Hepatocyte (in vitro differentiated cells): ENCODE results near the gene FREM1. TPM values are rescaled to one million over a fixed set of nuclear protein-coding genes. Genes with fewer than 3 reads are reported as not detected.

Experiments
- DNase-seq: peaks from one replicate; pipeline ENCODE4 v3.0.0-alpha.2; 2016; ENCODE audit warnings: low spot score
- H2AFZ ChIP-seq: fragments of 200-600 bp; sonication (generic); 2 replicates; pipeline ENCODE4 v1.6.0; 2016; ENCODE audit warnings: antibody characterized with exemption, mild to moderate bottlenecking
- H3K27ac ChIP-seq: fragments of 200-600 bp; sonication (generic); 2 replicates; pipeline ENCODE4 v1.5.1; 2016; ENCODE audit warnings: mild to moderate bottlenecking
- H3K27me3 ChIP-seq: fragments of 200-600 bp; sonication (generic); 2 replicates; pipeline ENCODE4 v1.6.1; 2016
- H3K36me3 ChIP-seq: fragments of 200-600 bp; sonication (generic); replicated peaks from 2 replicates; pipeline ENCODE4 v1.5.1; 2016; ENCODE audit warnings: low read depth; ENCODE audit not compliant: insufficient read depth
- H3K4me1 ChIP-seq: fragments of 200-600 bp; sonication (generic); 2 replicates; pipeline ENCODE4 v1.5.1; 2016; ENCODE audit warnings: mild to moderate bottlenecking, moderate library complexity; ENCODE audit not compliant: insufficient read depth
- H3K4me2 ChIP-seq: fragments of 200-600 bp; sonication (generic); 2 replicates; pipeline ENCODE4 v1.6.0; 2016
- H3K4me3 ChIP-seq: fragments of 200-600 bp; sonication (generic); 2 replicates; pipeline ENCODE4 v1.5.1; 2016; ENCODE audit warnings: mild to moderate bottlenecking
- H3K79me2 ChIP-seq: fragments of 200-600 bp; sonication (generic); 2 replicates; pipeline ENCODE4 v1.6.0; 2017; ENCODE audit warnings: mild to moderate bottlenecking
- H3K9me2 ChIP-seq: fragments of 200-600 bp; sonication (generic); replicated peaks from 2 replicates; pipeline ENCODE4 v1.6.0; 2017; ENCODE audit warnings: mild to moderate bottlenecking; ENCODE audit not compliant: insufficient read depth
- H3K9me3 ChIP-seq: fragments of 200-600 bp; sonication (generic); 2 replicates; pipeline ENCODE4 v1.5.1; 2016; ENCODE audit warnings: low read depth, mild to moderate bottlenecking
- H4K20me1 ChIP-seq: fragments of 200-600 bp; sonication (generic); 2 replicates; pipeline ENCODE4 v1.6.0; 2016; ENCODE audit warnings: mild to moderate bottlenecking; ENCODE audit not compliant: insufficient read depth, poor library complexity, severe bottlenecking
- EZH2 ChIP-seq: fragments of 200-600 bp; sonication (generic); IDR thresholded peaks from 2 replicates; pipeline ENCODE4 v1.6.1; 2016; ENCODE audit warnings: antibody characterized with exemption, mild to moderate bottlenecking, borderline replicate concordance
- EZH2phosphoT487 ChIP-seq: fragments of 200-600 bp; sonication (generic); IDR thresholded peaks from one replicate; pipeline ENCODE4 v1.6.1; 2018; ENCODE audit warnings: antibody characterized with exemption, mild to moderate bottlenecking, low read depth, moderate library complexity; ENCODE audit not compliant: unreplicated experiment, severe bottlenecking
- WGBS: methylation state at CpG from one replicate; pipeline ENCODE4 v1.1.6; 2016; ENCODE audit warnings: low lambda C conversion rate; ENCODE audit errors: missing lambda C conversion rate; 5-methylcytosine and 5-hydroxymethylcytosine counted together
- polyA plus RNA-seq: library from polyadenylated mRNA; unstranded; fragments of >200 nt; fragmentation: Nextera tagmentation; extraction: Ambion mirVana; gene quantifications from 2 replicates; pipeline ENCODE4 v1.2.1, GENCODE V29; 2016
- total RNA-seq: library from RNA; depleted of rRNA; stranded (reverse); fragments of >200 nt; gene quantifications from 2 replicates; pipeline ENCODE4 v1.2.3, GENCODE V29; 2014
- TF ChIP-seq, protein P1 (sequence below): fragments of 200-600 bp; sonication (generic); IDR thresholded peaks from 2 replicates; pipeline ENCODE4 v1.5.1; 2016; ENCODE audit warnings: antibody characterized with exemption, mild to moderate bottlenecking; ENCODE audit not compliant: poor library complexity

Gene FREM1
- total and polyA plus RNA-seq, 2 experiments from 2014 or later = 9.7 to 36.1 TPM

DNA sequence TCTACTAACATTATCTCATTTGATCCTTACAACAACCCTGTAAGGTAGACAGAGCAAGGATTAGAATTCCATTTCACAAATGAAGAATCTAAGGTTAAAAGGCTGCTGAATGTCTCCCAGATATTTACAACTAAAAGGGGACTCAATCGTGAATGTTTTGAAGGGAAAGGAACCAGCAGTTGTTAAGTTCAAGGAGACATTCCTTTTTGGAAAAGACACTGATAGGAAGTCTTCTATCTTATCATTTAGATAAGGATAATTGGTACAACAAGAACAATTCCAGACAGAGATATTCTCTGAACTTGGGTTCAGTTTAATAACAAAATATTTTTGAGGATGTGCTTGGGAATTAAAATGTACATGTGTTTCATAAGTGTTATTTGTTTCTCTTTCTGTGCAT is 150.2 kb downstream of the FREM1 start:
- H3K9me2 ChIP-seq = no peaks in the 10 kb centered on the region
- no peaks in the 10 kb centered on the region for H3K36me3 ChIP-seq
- 0% methylated on average over 1 of the region's 1 CpG for WGBS
- peaks cover 6% of the 10 kb centered on the region for H3K4me1 ChIP-seq
- no peaks in the 10 kb centered on the region for H3K9me3 ChIP-seq
- H3K4me3 ChIP-seq = no peak overlapping the region
- H3K79me2 ChIP-seq = no peaks in the 10 kb centered on the region
- no peak overlapping the region for H3K27ac ChIP-seq
- no peaks in the 10 kb centered on the region for H3K27me3 ChIP-seq
- no peak overlapping the region for H3K4me2 ChIP-seq
- H4K20me1 ChIP-seq = no peaks in the 10 kb centered on the region
- no peak overlapping the region for H2AFZ ChIP-seq
- DNase-seq = no peak
- TF ChIP-seq, protein P1, sequence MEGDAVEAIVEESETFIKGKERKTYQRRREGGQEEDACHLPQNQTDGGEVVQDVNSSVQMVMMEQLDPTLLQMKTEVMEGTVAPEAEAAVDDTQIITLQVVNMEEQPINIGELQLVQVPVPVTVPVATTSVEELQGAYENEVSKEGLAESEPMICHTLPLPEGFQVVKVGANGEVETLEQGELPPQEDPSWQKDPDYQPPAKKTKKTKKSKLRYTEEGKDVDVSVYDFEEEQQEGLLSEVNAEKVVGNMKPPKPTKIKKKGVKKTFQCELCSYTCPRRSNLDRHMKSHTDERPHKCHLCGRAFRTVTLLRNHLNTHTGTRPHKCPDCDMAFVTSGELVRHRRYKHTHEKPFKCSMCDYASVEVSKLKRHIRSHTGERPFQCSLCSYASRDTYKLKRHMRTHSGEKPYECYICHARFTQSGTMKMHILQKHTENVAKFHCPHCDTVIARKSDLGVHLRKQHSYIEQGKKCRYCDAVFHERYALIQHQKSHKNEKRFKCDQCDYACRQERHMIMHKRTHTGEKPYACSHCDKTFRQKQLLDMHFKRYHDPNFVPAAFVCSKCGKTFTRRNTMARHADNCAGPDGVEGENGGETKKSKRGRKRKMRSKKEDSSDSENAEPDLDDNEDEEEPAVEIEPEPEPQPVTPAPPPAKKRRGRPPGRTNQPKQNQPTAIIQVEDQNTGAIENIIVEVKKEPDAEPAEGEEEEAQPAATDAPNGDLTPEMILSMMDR = no peak
- TF ChIP-seq EZH2 = no peak
- TF ChIP-seq EZH2phosphoT487 = no peak

DNA sequence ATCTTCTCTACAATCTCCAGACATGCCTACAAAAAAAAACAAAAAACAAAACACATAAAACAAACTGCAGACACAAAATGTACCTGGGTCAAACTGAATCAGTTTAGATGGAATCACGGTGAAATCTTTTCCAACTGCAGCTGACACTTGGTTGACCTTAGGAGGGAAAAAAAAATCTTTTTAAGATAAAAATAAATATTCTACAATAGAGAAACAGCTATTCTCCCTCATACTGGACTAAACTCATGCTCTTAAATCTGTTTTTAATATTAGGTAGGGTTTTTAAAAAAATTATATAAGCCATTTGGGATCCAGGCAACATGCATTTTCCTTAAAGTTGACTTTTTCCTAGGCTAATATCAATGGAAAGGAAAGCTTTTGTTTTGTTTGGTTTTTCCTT is 153.9 kb downstream of the FREM1 start:
- 69% methylated on average over 1 of the region's 1 CpG for WGBS
- TF ChIP-seq EZH2 (no peak), EZH2phosphoT487 (no peak)
- TF ChIP-seq, protein P1 = no peak

DNA sequence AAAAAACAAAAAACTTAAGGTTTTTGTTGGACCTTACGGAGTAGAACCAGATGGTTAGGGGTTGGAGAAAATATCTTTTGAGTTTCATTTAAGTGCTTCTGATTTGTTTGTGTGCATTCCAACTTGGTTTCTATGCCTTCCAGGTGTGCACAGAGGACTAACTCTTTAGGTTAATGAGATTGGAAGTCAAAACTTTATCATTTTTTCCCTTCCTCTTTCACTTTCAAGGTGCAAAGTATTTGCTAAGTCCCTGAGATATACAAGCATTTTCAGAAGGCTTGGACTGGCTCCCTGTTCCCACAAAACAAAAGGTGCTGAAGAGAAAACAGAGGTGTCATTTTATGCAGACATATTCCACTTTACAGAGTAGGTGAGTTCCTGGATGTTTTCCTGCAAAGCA is 157.4 kb downstream of the FREM1 start:
- H3K36me3 ChIP-seq = no peaks in the 10 kb centered on the region
- TF ChIP-seq EZH2 (no peak), EZH2phosphoT487 (no peak)
- TF ChIP-seq, protein P1 = no peak
- H3K27me3 ChIP-seq = no peaks in the 10 kb centered on the region
- H3K4me2 ChIP-seq = no peak overlapping the region
- H3K27ac ChIP-seq = no peak overlapping the region
- H3K4me3 ChIP-seq = no peak overlapping the region
- H3K9me2 ChIP-seq = no peaks in the 10 kb centered on the region
- H3K79me2 ChIP-seq = no peaks in the 10 kb centered on the region
- 97% methylated on average over 1 of the region's 1 CpG for WGBS
- DNase-seq = no peak
- H3K4me1 ChIP-seq = no peaks in the 10 kb centered on the region
- H2AFZ ChIP-seq = no peak overlapping the region
- H4K20me1 ChIP-seq = no peaks in the 10 kb centered on the region
- H3K9me3 ChIP-seq = no peaks in the 10 kb centered on the region

More for the DNA sequence above, 153.9 kb downstream of the FREM1 start:
- Histone ChIP-seq H3K4me1 (peaks cover under 1% of the 10 kb centered on the region), H3K9me3 (no peaks in the 10 kb centered on the region), H3K9me2 (no peaks in the 10 kb centered on the region), H3K79me2 (no peaks in the 10 kb centered on the region), H3K27ac (no peak overlapping the region), H4K20me1 (no peaks in the 10 kb centered on the region), H3K27me3 (no peaks in the 10 kb centered on the region), H3K4me2 (no peak overlapping the region), H3K4me3 (no peak overlapping the region), H3K36me3 (no peaks in the 10 kb centered on the region), H2AFZ (no peak overlapping the region)
- DNase-seq = no peak

DNA sequence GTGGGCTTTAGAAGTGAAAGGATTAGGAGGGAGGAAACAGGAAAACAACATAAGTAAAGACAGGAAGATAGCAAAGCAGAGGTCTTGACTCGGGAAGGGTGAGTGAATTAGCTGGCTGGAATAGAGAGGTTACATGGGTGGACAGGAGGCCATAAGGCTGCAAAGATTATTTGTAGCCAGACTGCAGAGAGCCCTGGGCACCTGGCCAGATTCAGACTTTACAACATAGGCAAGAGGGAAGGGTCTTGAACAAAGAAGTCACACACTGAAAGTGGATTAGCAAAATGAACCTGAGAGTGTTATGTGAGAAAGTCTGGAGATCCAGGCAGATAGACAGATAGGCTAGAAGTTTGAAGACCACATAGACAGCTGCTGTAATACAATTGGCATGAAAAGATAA is 158.0 kb downstream of the FREM1 start:
- Histone ChIP-seq H3K27me3 (no peaks in the 10 kb centered on the region), H3K9me3 (no peaks in the 10 kb centered on the region), H2AFZ (no peak overlapping the region), H3K4me2 (no peak overlapping the region), H3K9me2 (no peaks in the 10 kb centered on the region), H3K27ac (no peak overlapping the region), H3K36me3 (no peaks in the 10 kb centered on the region), H3K4me1 (no peaks in the 10 kb centered on the region), H3K79me2 (no peaks in the 10 kb centered on the region), H3K4me3 (no peak overlapping the region), H4K20me1 (no peaks in the 10 kb centered on the region)
- WGBS = 65% methylated on average over 1 of the region's 1 CpG
- no peak for DNase-seq
- TF ChIP-seq EZH2phosphoT487 = no peak
- no peak for TF ChIP-seq EZH2
